IPS-20b (cell line): ENCODE results near the gene ARID1B.

Experiments
- H3K27ac ChIP-seq: one replicate; pipeline ENCODE4 v1.5.1; 2013; ENCODE audit warnings: low read length
- H3K27me3 ChIP-seq: 2 replicates; pipeline ENCODE4 v1.6.1; 2013; ENCODE audit warnings: mild to moderate bottlenecking, low read length, inconsistent platforms; ENCODE audit not compliant: insufficient read depth
- H3K36me3 ChIP-seq: 2 replicates; pipeline ENCODE4 v1.6.1; 2013; ENCODE audit warnings: low read depth, mild to moderate bottlenecking, inconsistent platforms, low read length, moderate library complexity; ENCODE audit not compliant: insufficient read depth
- H3K4me1 ChIP-seq: 2 replicates; pipeline ENCODE4 v1.6.1; 2013; ENCODE audit warnings: mild to moderate bottlenecking, control low read depth, inconsistent platforms, low read length, moderate library complexity; ENCODE audit not compliant: insufficient read depth
- H3K4me3 ChIP-seq: 2 replicates; pipeline ENCODE4 v1.5.1; 2013; ENCODE audit warnings: mild to moderate bottlenecking, low read length, inconsistent platforms
- H3K9ac ChIP-seq: 2 replicates; pipeline ENCODE4 v1.6.1; 2013; ENCODE audit warnings: low read depth, mild to moderate bottlenecking, inconsistent platforms, low read length, moderate library complexity
- H3K9me3 ChIP-seq: 2 replicates; pipeline ENCODE4 v1.6.1; 2013; ENCODE audit warnings: mild to moderate bottlenecking, low read depth, low read length, inconsistent platforms; ENCODE audit not compliant: insufficient read depth

The ARID1B gene

DNA sequence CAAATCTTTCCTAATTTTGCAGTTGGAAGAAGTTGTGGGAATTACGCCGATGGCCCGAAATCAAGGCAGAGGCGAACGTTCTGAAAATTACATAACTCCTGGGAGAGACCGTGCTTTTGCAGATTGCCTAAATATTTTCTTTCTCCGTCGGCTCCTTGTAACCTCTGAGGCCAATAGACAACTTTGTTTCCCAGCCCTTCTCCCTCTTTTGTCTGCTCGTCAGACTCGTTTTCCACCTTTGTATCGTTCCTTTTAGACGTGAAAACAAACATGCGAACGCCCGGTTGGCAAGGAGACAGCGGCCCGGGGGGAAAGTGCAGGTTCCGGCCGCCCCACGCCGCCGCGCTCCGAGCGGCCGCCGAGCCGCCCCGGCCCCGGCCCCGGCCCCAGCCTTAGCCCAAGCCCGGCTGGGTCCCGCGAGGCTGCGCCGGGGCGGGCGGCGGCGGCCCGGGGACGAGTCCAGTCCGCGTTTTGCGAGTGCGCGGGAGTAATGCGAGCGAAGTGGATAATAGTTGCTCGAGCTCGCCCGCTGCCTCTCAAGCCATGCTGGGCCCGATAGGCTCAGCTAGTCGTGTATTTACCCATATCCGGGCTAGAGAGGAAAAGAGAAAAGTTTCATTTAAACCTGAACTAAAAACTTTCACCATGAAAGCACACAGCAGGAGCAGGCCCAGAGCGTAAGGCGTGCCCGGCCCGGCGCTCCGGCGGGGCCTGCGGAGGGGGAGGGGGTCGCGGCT is at the start of gene ARID1B:
Gene ARID1B (plus strand): TSS at position 539 of the 737 bp plus-strand sequence. CDS start 303 bp downstream, outside the sequence.
- Histone ChIP-seq H3K36me3 (no peaks in the 10 kb centered on the region), H3K27ac (peak within 1 kb of the TSS; percentile 72), H3K27me3 (no peaks in the 10 kb centered on the region), H3K4me1 (peaks cover 46% of the 10 kb centered on the region), H3K9ac (peak within 1 kb of the TSS; percentile 84), H3K4me3 (peak within 1 kb of the TSS; percentile 77), H3K9me3 (no peaks in the 10 kb centered on the region)

DNA sequence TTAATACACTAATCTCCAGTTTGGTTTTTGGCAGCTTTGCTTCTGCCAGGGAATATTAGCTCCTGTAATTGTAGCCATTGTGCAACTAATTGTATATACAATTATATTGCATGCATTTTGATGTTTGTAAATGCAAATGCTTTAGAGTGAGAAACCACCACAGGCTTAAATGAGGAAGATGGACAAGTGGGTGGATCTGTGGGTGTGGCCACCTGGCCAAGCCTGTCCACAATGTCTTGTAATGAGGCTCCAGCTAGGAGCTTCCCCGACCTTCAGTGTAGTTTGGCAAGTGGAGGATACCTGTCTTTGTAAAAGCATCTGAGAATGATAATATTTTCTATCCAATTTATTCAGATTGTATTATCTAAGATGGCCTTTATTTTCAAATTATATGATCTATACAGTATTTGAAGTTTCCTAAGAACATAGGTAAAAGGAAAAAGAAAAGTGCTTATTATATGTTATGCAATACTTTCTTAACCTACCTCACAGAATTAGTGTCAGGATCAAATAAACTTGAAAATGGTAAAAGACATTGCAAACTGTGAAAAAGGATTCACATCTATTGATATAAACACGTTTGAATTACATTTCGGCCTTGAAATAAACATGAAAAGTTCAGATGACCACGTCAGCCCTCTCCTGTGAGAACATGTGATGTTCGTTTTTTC is 49.3 kb upstream of the ARID1B start:
- Histone ChIP-seq H3K9me3 (no peaks in the 10 kb centered on the region), H3K27me3 (no peaks in the 10 kb centered on the region), H3K4me1 (no peaks in the 10 kb centered on the region; the same call in 1 of the 2 replicates), H3K36me3 (no peaks in the 10 kb centered on the region), H3K27ac (no peak overlapping the region), H3K9ac (no peak overlapping the region), H3K4me3 (no peak overlapping the region)

- Histone ChIP-seq H3K36me3 (no peaks in the 10 kb centered on the region), H3K27ac (no peak overlapping the region), H3K4me1 (no peaks in the 10 kb centered on the region; the same call in 1 of the 2 replicates), H3K27me3 (no peaks in the 10 kb centered on the region), H3K4me3 (no peak overlapping the region), H3K9me3 (no peaks in the 10 kb centered on the region), H3K9ac (no peak overlapping the region)
These were observed 47.9 kb upstream of the ARID1B start for GRCh38 chr6:156729248-156729647.

DNA sequence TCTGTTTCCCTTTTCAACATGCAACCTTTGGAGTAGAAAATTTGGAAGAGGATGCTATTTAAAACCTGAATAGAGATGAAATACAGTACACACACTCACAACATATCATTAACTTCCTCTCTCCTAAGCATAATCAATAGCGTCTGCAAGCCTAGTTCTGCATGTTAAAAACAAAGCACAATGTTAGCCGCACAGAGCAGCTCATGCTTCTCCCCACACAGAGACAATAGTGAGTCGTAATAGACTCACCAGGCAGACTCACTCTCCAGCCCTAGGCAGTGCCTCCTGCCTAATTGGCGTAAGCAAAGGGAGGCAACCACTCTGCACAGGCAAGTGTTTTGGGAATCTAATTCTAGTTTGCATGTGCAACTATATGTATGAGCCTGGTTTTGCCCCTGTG is 45.8 kb upstream of the ARID1B start:
- no peak overlapping the region for H3K4me3 ChIP-seq

DNA sequence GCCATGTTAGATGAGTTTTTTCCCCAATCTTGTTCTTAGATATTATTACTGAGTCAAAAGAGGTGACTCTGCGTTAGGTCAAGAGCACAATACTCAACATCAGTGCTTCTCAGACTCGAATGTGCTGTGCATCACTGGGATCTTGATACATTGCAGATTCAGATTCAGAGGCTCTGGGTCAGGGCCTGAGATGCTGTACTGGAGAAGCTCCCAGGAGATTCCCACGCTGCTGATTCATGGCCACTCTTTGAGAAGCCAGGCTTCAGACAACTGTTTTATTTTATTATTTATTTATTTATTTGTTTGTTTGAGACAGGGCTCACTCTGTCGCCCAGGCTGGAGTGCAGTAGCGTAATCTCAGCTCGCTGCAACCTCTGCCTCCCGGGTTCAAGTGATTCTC is 41.4 kb upstream of the ARID1B start:
- Histone ChIP-seq H3K36me3 (no peaks in the 10 kb centered on the region), H3K9me3 (peaks cover 10% of the 10 kb centered on the region), H3K4me1 (no peaks in the 10 kb centered on the region), H3K4me3 (no peak overlapping the region), H3K27ac (no peak overlapping the region), H3K9ac (no peak overlapping the region), H3K27me3 (no peaks in the 10 kb centered on the region)

More for the DNA sequence above, 45.8 kb upstream of the ARID1B start:
- Histone ChIP-seq H3K4me1 (no peaks in the 10 kb centered on the region; the same call in 1 of the 2 replicates), H3K9ac (no peak overlapping the region), H3K9me3 (no peaks in the 10 kb centered on the region), H3K36me3 (no peaks in the 10 kb centered on the region), H3K27me3 (no peaks in the 10 kb centered on the region), H3K27ac (no peak overlapping the region)

GRCh38 chr6:156740604-156741003 is 36.6 kb upstream of the ARID1B start:
- Histone ChIP-seq H3K9me3 (peaks cover 13% of the 10 kb centered on the region), H3K36me3 (no peaks in the 10 kb centered on the region), H3K4me3 (no peak overlapping the region), H3K9ac (no peak overlapping the region), H3K27me3 (no peaks in the 10 kb centered on the region), H3K4me1 (no peaks in the 10 kb centered on the region), H3K27ac (no peak overlapping the region)

DNA sequence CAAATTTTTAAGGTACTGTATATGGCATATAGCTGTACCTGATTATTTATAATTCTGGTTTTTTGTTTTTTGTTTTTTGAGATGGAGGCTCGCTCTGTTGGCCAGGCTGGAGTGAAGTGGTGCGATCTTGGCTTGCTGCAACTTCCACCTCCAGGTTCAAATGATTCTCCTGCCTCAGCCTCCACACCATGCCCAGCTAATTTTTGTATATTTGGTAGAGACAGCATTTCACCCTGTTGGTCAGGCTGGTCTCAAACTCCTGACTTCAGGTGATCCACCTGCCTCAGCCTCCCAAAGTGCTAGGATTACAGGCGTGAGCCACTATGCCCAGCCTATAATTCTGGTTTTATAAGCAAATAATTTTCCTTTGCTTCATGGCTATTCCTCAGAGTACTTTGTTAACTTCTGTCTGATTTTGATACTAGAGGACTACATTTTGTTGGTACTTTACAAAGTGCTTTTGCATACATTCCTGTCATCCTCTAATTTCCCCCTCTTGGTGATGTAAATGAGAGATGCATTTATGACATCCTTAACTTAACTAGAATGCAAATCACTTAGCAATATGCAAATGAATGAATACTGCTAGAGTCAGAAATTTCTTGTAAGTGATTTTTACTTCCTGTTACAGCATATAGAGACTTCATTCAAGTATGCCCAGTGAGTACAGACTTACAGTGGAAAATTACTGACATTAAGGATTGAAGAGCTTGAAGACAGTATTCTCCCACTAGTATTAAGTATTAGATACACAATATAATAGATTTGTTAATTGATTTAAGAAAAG is 35.7 kb upstream of the ARID1B start:
- H3K27ac ChIP-seq = no peak overlapping the region
- H3K36me3 ChIP-seq = no peaks in the 10 kb centered on the region
- peaks cover 13% of the 10 kb centered on the region for H3K9me3 ChIP-seq
- H3K9ac ChIP-seq = no peak overlapping the region
- no peaks in the 10 kb centered on the region for H3K4me1 ChIP-seq
- no peak overlapping the region for H3K4me3 ChIP-seq
- H3K27me3 ChIP-seq = no peaks in the 10 kb centered on the region

DNA sequence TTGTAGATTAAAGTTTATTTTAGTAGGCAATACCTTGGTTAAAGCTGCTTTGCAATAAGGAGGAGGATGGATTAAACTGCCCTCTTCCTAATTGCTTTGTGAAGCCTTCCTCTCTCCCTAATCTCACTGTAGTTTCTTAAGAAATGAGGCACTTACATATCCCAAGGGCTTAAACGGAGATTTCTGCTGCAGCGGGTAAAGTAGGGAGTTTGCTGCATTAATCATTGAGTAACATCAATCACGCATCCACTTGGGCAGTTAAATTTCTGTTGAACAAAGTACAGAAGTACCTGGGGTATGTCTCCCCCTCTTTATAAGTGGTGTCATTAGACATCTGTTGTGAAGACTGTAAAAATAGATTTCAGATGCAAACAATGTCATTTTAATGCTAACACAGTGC is 29.5 kb upstream of the ARID1B start:
- Histone ChIP-seq H3K9ac (no peak overlapping the region), H3K9me3 (no peaks in the 10 kb centered on the region)

DNA sequence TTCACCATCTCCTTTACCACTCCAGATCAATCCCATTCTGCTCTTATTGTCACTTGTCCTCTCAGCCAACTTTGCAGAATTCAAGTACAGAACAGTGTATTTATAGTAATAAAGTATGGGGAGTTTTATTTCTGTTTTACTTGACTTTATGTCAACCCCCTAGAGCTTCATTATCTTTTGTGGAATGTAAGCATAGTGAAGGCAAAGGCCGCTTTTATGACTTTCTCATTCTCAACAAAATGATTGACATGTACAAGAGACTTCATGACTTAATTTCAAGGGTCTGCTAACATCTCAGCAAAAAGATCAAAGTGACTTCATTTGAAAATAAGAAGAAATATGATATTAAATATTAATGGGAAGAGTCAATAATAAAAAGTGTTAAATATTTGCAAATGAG is 28.7 kb upstream of the ARID1B start:
- peaks cover 3% of the 10 kb centered on the region; the same call in 1 of the 2 replicates for H3K4me1 ChIP-seq
- H3K9me3 ChIP-seq = no peaks in the 10 kb centered on the region
- no peak overlapping the region for H3K27ac ChIP-seq
- H3K4me3 ChIP-seq = no peak overlapping the region
- no peak overlapping the region for H3K9ac ChIP-seq
- no peaks in the 10 kb centered on the region for H3K36me3 ChIP-seq
- H3K27me3 ChIP-seq = no peaks in the 10 kb centered on the region

More for the DNA sequence above, 29.5 kb upstream of the ARID1B start:
- no peak overlapping the region for H3K27ac ChIP-seq
- H3K27me3 ChIP-seq = no peaks in the 10 kb centered on the region
- H3K4me1 ChIP-seq = peaks cover 3% of the 10 kb centered on the region; the same call in 1 of the 2 replicates
- H3K4me3 ChIP-seq = no peak overlapping the region
- no peaks in the 10 kb centered on the region for H3K36me3 ChIP-seq

DNA sequence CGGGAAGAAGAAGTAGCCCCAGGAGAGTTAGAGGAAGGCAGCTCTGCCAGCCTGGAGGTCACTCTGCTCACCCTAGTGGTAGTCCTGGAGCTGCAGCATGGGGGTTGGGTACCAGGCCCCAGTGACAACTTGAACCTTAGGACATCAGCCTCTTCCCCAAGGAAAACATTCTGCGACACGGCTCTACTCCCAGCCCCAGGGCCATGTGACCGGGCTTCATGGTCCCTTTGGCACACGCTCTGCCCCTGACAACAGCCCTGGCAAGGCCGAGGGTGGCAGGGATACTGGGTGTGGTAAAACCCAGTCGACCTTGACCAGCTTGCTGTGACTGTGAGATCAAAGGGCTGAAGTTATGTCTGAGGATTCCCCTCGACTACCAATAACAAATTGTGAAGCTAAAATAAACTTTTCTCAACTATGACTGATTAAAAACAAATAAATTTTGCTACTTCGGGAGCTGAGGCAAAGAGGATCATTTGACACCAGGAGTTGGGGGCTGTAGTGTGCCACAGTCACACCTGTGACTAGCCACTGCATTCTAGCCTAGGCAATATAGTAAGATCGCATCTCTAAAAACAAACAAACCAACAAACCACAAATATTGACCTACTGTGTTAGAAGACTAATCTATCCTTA is 24.4 kb upstream of the ARID1B start:
- no peaks in the 10 kb centered on the region; the same call in 1 of the 2 replicates for H3K4me1 ChIP-seq
- no peaks in the 10 kb centered on the region for H3K36me3 ChIP-seq
- no peak overlapping the region for H3K27ac ChIP-seq
- no peaks in the 10 kb centered on the region for H3K9me3 ChIP-seq
- no peaks in the 10 kb centered on the region for H3K27me3 ChIP-seq
- H3K9ac ChIP-seq = no peak overlapping the region
- H3K4me3 ChIP-seq = no peak overlapping the region
